NCI-H1048 (cell line): ENCODE data around the gene DCAF15.

Experiments used
- DNase-seq: peaks from one replicate; lab custom pipeline; 2025; lab: John Stamatoyannopoulos, UW

Gene DCAF15

DNA sequence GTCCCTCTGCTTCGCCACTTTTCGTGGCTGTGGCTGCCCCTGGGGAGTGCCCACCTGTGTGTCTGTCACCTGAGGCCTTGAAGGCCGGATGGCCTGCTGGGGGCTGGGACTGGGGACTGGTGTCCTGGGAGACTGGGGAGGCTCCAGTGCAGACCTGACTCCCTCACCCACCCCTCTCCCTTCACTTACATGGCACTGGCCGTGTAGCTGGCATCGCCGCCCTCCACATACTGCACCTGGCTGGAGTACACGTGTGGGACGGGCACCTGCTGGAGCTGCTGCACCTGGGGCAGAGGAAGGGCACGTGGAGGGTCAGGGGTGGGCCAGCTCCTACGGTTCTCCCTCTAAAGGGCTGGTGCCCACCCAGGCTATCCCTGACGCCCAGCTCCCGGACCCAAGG lies 25.5 kb downstream of the DCAF15 start:
- DNase-seq = no peak

GRCh38 chr19:13978351-13979243 lies 26.3 kb downstream of the DCAF15 start:
- DNase-seq = peak; percentile 63

- DNase-seq = no peak
Observed at GRCh38 chr19:13979244-13979615, 26.9 kb downstream of the DCAF15 start.

DNA sequence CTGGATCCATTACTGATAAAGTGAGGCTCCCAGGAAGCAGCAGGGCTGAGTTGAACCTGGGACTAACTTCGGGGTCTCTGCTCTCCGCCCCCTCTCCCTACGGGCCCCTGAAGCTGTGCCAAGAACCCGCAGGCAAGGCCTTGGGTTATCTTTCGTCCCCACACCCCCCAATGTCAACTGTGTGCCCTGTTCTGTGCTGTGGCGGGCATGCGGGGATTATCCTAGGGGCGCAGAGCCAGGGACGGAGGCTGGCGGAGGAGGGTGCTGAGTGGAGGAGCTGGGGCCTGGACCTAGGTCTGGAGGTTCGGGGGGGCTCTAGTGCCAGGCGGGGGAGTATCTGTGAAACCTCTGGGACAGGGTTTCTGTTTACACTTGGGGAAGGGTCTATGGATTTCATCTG lies 27.4 kb downstream of the DCAF15 start:
- no peak for DNase-seq

- DNase-seq = no peak
Observed at GRCh38 chr19:13980340-13980739, 28.0 kb downstream of the DCAF15 start.

GRCh38 chr19:13981021-13981420 lies 28.7 kb downstream of the DCAF15 start:
- no peak for DNase-seq

GRCh38 chr19:13981467-13981866 lies 29.2 kb downstream of the DCAF15 start:
- DNase-seq = no peak

DNA sequence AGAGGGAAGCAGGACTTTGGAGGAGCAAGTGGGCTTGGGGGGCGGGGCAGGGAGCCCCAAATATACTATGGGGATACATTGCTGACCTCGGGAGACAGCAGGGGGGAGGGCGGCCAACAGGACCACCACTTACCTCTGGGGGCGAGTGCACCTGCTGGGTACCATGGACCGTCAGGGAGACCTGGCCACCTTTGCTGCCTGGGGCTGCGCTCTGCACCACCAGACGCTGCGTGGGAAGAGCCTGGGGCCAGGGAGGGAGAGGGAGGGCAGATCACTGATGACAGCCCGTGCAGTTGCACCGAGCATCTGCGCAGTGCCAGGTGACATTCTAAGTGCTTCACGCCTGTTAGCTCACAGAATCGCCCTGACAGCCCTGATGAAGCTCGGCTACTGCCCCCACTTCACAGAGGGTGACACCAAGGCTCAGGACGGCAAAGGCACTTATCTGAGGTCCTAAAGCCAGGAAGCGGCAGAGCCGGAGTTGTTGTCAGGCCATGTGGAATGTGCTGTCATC lies 29.7 kb downstream of the DCAF15 start:
- DNase-seq = no peak

GRCh38 chr19:13982773-13983172 lies 30.5 kb downstream of the DCAF15 start:
- no peak for DNase-seq

- no peak for DNase-seq
Observed at GRCh38 chr19:13983213-13983889, 31.0 kb downstream of the DCAF15 start.

DNA sequence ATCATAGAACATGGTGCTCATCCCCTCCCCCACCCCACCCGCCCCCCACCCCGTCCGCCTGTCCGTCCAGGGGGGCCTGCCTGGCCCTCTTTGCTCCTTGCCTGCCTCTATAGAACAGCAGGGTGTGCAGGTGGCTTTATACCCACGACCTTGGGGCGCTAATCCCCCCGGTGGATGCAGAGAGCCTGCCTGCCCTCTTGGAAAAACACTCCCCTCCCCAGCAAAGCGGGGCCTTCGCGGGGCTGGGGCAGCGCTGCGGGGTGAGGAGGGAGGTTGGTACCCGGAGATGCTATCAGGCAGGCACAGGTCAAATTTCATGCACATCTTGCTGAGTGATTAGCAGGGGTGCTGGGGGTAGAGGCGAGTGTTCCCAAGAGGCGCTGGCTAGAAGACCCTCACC lies 31.9 kb downstream of the DCAF15 start:
- no peak for DNase-seq

DNA sequence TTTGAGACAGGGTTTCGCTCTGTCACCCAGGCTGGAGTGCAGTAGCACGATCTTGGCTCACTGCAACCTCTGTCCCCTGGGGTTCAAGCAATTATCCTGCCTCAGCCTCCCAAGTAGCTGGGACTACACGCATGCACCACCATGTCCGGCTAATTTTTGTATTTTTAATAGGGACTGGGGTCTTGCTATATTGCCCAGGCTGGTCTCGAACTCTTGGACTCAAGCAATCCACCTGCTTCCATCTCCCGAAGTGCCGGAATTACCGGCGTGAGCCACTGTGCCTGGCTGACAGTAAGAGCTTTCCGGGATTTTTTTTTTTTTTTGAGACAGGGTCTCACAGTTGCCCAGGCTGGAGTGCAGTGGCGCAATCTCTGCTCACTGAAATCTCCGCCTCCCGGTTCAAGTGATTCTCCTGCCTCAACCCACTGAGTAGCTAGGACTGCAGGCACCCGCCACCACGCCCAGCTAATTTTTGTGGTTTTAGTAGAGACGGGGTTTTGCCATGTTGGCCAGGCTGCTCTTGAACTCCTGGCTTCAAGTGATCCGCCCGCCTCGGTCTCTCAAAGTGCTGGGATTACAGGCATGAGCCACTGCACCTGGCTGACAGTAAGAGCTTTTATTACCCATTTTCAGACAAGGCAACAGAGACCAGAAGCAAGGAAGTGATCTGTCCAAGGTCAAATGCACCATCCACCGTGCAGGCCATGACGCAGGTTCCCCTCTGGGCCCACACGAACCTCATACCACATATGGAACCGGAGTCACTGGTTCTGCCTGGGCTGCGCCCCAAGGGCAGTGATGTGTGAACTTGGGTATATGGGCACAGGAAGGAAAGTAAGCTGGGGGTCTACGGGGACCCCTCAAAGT lies 32.8 kb downstream of the DCAF15 start:
- no peak for DNase-seq

DNA sequence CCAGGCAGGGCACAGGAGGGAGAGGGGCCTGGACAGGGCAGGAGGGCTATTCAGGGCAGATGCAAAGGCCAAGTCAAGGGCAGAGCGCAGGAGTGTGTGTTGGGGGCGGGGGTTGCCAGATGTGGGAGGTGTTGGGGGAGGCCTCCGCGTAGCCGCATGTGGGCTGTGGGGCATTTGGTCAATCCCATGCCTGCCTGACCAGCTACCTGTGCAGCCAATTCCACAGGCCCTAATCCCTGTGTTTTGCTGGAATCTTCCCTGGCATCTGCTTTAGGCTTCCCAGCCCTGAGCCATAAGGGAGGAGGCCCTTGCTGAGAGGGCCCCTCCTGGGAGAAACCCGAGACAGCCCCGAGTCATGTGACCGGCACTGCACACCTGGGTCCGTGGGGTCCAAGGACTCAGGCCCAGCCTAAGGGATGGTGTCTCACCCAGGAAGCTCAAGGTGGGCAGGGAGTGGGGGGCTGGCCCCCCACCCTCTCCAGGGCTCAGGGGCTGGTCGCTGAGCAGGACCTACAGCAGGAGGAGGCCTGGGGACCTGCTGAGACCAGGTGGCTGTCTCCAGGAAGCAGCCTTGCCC lies 33.5 kb downstream of the DCAF15 start:
- no peak for DNase-seq

DNA sequence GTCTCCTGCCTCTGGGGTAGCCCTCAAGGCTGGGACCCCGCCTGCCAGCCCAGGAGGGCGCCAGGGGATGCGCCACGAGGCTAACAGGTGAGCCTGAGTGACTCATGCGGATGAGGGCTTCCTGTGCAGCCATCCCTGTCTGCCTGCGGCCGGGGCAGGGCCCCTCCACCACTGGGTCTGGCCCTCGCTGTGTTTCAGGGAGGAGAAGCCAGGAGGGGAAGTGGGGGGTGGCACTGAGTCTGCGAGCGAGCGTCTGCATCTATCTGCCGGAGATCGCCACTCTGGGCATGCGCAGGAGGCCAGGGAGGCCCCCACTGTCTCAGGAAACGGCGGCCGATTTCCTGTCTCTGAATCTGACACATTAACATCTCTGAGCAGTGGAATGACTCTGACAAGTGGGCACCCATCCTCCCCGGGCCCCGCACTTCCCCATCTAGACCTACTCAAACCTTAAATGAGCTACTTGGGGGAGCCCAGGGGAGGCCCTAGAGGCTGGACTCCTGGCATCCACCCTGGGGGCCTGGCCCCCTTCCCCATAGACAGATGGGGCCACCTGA lies 34.1 kb downstream of the DCAF15 start:
- DNase-seq = no peak

- no peak for DNase-seq
Observed at GRCh38 chr19:13987101-13987890, 35.0 kb downstream of the DCAF15 start.

DNA sequence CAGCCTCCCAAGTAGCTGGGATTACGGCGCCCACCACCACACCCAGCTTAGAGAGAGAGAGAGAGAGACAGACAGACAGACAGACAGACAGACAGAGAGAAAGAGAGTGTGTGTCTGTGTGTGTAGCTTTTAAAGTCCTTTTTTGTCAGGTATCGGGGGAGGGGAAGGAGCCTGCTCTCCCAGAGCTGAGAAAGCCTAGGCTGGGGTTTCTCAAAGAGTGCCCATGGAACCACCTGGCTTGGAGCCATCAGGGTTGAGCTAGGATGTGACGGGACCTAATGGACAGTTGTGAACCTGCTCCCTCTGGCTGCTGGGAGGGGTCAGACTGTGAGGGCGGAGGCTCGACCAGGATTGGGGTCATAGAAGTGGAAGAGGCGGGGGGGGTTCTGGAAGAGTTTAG lies 37.2 kb downstream of the DCAF15 start:
- DNase-seq = no peak

GRCh38 chr19:13990085-13990484 lies 37.8 kb downstream of the DCAF15 start:
- DNase-seq = no peak

GRCh38 chr19:13992025-13992424 lies 39.7 kb downstream of the DCAF15 start:
- DNase-seq = no peak

DNA sequence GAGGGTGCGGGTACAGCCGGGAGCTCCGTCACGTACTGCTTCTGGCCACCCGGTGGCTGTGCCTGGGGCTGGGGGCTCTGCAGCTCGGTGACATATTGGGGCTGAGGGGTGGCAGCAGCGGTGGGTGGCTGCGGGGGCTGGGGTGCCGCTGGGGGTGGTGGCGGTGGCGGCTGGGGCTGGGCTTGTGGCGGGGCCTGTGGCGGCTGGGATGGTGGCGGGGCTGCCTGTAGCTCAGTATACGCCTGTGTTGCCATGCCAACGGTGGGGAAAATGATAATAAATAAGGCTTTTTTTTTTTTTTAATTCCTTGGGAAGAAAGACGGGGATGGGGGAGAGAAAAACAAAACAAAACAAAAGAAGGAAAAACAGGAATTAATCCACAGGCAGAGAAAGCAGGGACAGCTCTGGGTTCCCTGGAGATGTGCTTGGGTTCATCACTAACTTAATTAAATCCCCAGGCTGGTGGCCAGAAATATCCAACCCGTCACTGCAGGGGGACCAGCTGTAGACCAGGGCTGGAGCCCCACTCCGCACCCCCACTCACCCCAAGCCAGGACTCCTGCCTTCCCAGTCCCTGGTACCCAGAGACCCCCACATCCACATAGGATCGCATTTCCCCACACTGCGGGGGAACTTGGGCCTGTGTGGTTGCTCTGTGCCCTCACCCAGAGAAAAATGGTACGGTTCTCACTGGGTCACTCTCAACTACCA lies 41.4 kb downstream of the DCAF15 start:
- no peak for DNase-seq
